CD14-positive monocyte (primary cell): ENCODE measurements around the gene ETV3L. TPM values are rescaled to one million over a fixed set of nuclear protein-coding genes. Genes with fewer than 3 reads are reported as not detected.

Experiments
- DNase-seq, 3 donors: peaks; one replicate each; pipeline ENCODE4 v3.0.0-alpha.2; 2011 to 2022
- H2AFZ ChIP-seq: 2 replicates; pipeline ENCODE4 v1.6.0; 2012; ENCODE audit warnings: mild to moderate bottlenecking, low read depth, low read length, inconsistent platforms; ENCODE audit not compliant: insufficient read depth, poor library complexity, severe bottlenecking
- H3K27ac ChIP-seq, 2 donors: 1 replicate in 1 of 2; 2 replicates in 1 of 2; pipeline ENCODE4 v1.5.1; 2012 to 2013; ENCODE audit warnings: low read length in 2 of 2, control low read depth in 1 of 2, inconsistent platforms in 1 of 2, low read depth in 1 of 2, mild to moderate bottlenecking in 1 of 2
- H3K27me3 ChIP-seq, 2 donors: one replicate each; pipeline versions ENCODE4 v1.6.0 to v1.6.1; 2011 to 2013; ENCODE audit warnings: low read length in 2 of 2; ENCODE audit not compliant: control insufficient read depth in 2 of 2, insufficient read depth in 2 of 2
- H3K36me3 ChIP-seq, 2 donors: replicated peaks in 1 of 2; 1 replicate in 1 of 2; 2 replicates in 1 of 2; pipeline versions ENCODE4 v1.5.1 to v1.6.1; 2012 to 2013; ENCODE audit warnings: low read length in 2 of 2, control low read depth in 1 of 2, inconsistent platforms in 1 of 2, mild to moderate bottlenecking in 1 of 2; ENCODE audit not compliant: insufficient read depth in 2 of 2, control insufficient read depth in 1 of 2
- H3K4me1 ChIP-seq, 2 donors: 1 replicate in 1 of 2; 2 replicates in 1 of 2; pipeline versions ENCODE4 v1.5.1 to v1.6.1; 2012 to 2013; ENCODE audit warnings: low read length in 2 of 2, control low read depth in 1 of 2, inconsistent platforms in 1 of 2, mild to moderate bottlenecking in 1 of 2, moderate library complexity in 1 of 2; ENCODE audit not compliant: insufficient read depth in 2 of 2, control insufficient read depth in 1 of 2
- H3K4me2 ChIP-seq: replicated peaks from 2 replicates; pipeline ENCODE3; 2012; ENCODE audit warnings: low read length, moderate library complexity, mild to moderate bottlenecking; ENCODE audit not compliant: poor library complexity, severe bottlenecking; ENCODE audit errors: extremely low read depth
- H3K4me3 ChIP-seq, 3 experiments: fragments of 200-600 bp in 1 of 3; sonication (generic) in 1 of 3; replicated peaks in 1 of 3; 1 replicate in 2 of 3; 2 replicates in 1 of 3; pipeline ENCODE4 v1.5.1; 2011 to 2013; ENCODE audit warnings: low read length in 3 of 3, mild to moderate bottlenecking in 3 of 3, control low read depth in 2 of 3, low read depth in 2 of 3, inconsistent platforms in 1 of 3, moderate library complexity in 1 of 3
- H3K79me2 ChIP-seq: 2 replicates; pipeline ENCODE4 v1.6.0; 2012; ENCODE audit warnings: mild to moderate bottlenecking, control low read depth, inconsistent platforms, low read length, moderate library complexity; ENCODE audit not compliant: insufficient read depth
- H3K9ac ChIP-seq: 2 replicates; pipeline ENCODE4 v1.6.0; 2017; ENCODE audit warnings: low read length, mild to moderate bottlenecking; ENCODE audit not compliant: insufficient read depth, poor library complexity, severe bottlenecking
- H3K9me3 ChIP-seq, 2 donors: replicated peaks in 1 of 2; 1 replicate in 1 of 2; 2 replicates in 1 of 2; pipeline versions ENCODE4 v1.5.1 to v1.6.1; 2012 to 2013; ENCODE audit warnings: low read length in 2 of 2, control low read depth in 1 of 2; ENCODE audit not compliant: control insufficient read depth in 1 of 2, insufficient read depth in 1 of 2
- H4K20me1 ChIP-seq: 2 replicates; pipeline ENCODE4 v1.6.0; 2012; ENCODE audit warnings: mild to moderate bottlenecking, low read length, control low read depth, moderate library complexity; ENCODE audit not compliant: insufficient read depth
- H3K27ac Mint-ChIP-seq, 7 donors: one replicate each; pipeline ENCODE4 v1.8.0; 2020; ENCODE audit warnings: mild to moderate bottlenecking in 7 of 7, mixed read lengths in 7 of 7, moderate library complexity in 6 of 7, inconsistent platforms in 2 of 7
- H3K27me3 Mint-ChIP-seq, 3 donors: one replicate each; pipeline ENCODE4 v1.8.0; 2021 to 2022; ENCODE audit warnings: low read depth in 3 of 3, mild to moderate bottlenecking in 3 of 3, mixed read lengths in 3 of 3, moderate library complexity in 3 of 3, inconsistent platforms in 1 of 3
- H3K36me3 Mint-ChIP-seq, 2 donors: one replicate each; pipeline ENCODE4 v1.8.0; 2020; ENCODE audit warnings: mixed read lengths in 2 of 2, inconsistent platforms in 1 of 2, mild to moderate bottlenecking in 1 of 2
- H3K4me1 Mint-ChIP-seq: one replicate; pipeline ENCODE4 v1.8.0; 2020; ENCODE audit warnings: mild to moderate bottlenecking, mixed read lengths
- H3K4me3 Mint-ChIP-seq, 2 donors: one replicate each; pipeline ENCODE4 v1.8.0; 2020; ENCODE audit warnings: mild to moderate bottlenecking in 2 of 2, mixed read lengths in 2 of 2, moderate library complexity in 1 of 2
- H3K9me3 Mint-ChIP-seq, 7 donors: one replicate each; pipeline ENCODE4 v1.8.0; 2020 to 2022; ENCODE audit warnings: mixed read lengths in 7 of 7, mild to moderate bottlenecking in 6 of 7, moderate library complexity in 6 of 7, inconsistent platforms in 2 of 7
- CTCF ChIP-seq: fragments of 200-600 bp; IDR thresholded peaks from one replicate; pipeline ENCODE4 v1.8.0; 2022; ENCODE audit warnings: antibody characterized with exemption, mild to moderate bottlenecking
- WGBS: methylation state at CpG from one replicate; pipeline ENCODE4 v1.1.5; 2013; ENCODE audit warnings: missing lambda C conversion rate; ENCODE audit not compliant: insufficient coverage; 5-methylcytosine and 5-hydroxymethylcytosine counted together
- intact Hi-C, 2 donors: fragments of 100-400 bp; cut with micrococcal nuclease; formaldehyde crosslinking; loops; one replicate each; pipeline versions ENCODE4 v1.15.0 to v1.15.1; 2023
- polyA plus RNA-seq, 3 donors: library from polyadenylated mRNA; depleted of rRNA in 1 of 3; unstranded in 2 of 3; stranded (reverse) in 1 of 3; fragments of 300-500 nt in 2 of 3; fragments of >200 nt in 1 of 3; fragmentation: Illumina TruSeq in 2 of 3; gene quantifications; 1 replicate in 2 of 3; 2 replicates in 1 of 3; pipeline ENCODE4 v1.2.3, GENCODE V29; 2012 to 2021

ETV3L gene
- polyA plus RNA-seq, 3 donors, result 0.26 to 0.41 TPM; not detected in 1

- Mint-ChIP-seq H3K27me3 (peaks cover 13 to 26% (median 17%) of the 10 kb centered on the region in 3 donors), H3K4me3 (peak overlapping the region; percentile 34 to 62), H3K9me3 (no peaks in the 10 kb centered on the region), H3K4me1 (peaks cover 62% of the 10 kb centered on the region), H3K36me3 (peaks cover 2 to 8% of the 10 kb centered on the region in 2 donors), H3K27ac (peak overlapping the region; percentile 94 to 99 (median 97))
- H3K4me1 ChIP-seq, result peaks cover 42 to 60% of the 10 kb centered on the region in 2 donors
- DNase-seq, result no peak
- intact Hi-C loops, result no loop called here
- no peaks in the 10 kb centered on the region for H3K9me3 ChIP-seq
- peaks cover 0 to 5% of the 10 kb centered on the region in 2 donors for H3K27me3 ChIP-seq
- no peaks in the 10 kb centered on the region for H3K36me3 ChIP-seq
- peak overlapping the region; percentile 81 for H3K9ac ChIP-seq
- no peak for TF ChIP-seq CTCF
- 95% methylated on average over 13 of the region's 14 CpGs for WGBS
- no peaks in the 10 kb centered on the region for H4K20me1 ChIP-seq
- H2AFZ ChIP-seq, result no peak overlapping the region
- H3K27ac ChIP-seq, result peak overlapping the region; percentile 96 to 100
- H3K4me2 ChIP-seq, result peak overlapping the region; percentile 43
- no peaks in the 10 kb centered on the region for H3K79me2 ChIP-seq
- no peak overlapping the region for H3K4me3 ChIP-seq
These were observed 5.8 kb upstream of the ETV3L start for GRCh38 chr1:157105298-157105987.

- no peaks in the 10 kb centered on the region for H3K9me3 ChIP-seq
- H3K36me3 ChIP-seq, result no peaks in the 10 kb centered on the region
- Mint-ChIP-seq H3K36me3 (peaks cover 2 to 8% of the 10 kb centered on the region in 2 donors), H3K4me1 (peaks cover 65% of the 10 kb centered on the region), H3K9me3 (no peaks in the 10 kb centered on the region), H3K27ac (peak overlapping the region in 6 of 7 donors; percentile 15 to 99 (median 97)), H3K4me3 (no peak overlapping the region), H3K27me3 (peaks cover 11 to 23% (median 16%) of the 10 kb centered on the region in 3 donors)
- no peaks in the 10 kb centered on the region for H3K79me2 ChIP-seq
- H3K9ac ChIP-seq, result no peak overlapping the region
- H3K4me1 ChIP-seq, result peaks cover 46 to 67% of the 10 kb centered on the region in 2 donors
- H3K27me3 ChIP-seq, result peaks cover 0 to 5% of the 10 kb centered on the region in 2 donors
- intact Hi-C loops, result no loop called here
- 95% methylated on average over 2 of the region's 6 CpGs for WGBS
- H4K20me1 ChIP-seq, result no peaks in the 10 kb centered on the region
- H3K27ac ChIP-seq, result peak overlapping the region in 1 of 2 donors; percentile 100
- no peak overlapping the region for H2AFZ ChIP-seq
- H3K4me2 ChIP-seq, result no peak overlapping the region
- no peak for TF ChIP-seq CTCF
- peak in 1 of 3 donors; percentile 24 for DNase-seq
- H3K4me3 ChIP-seq, result no peak overlapping the region
These were observed 5.1 kb upstream of the ETV3L start for GRCh38 chr1:157104598-157105293.
